Measurements from ENCODE around the gene LRMDA.

LRMDA gene

GRCh38 chr10:76306856-76307255, 875.4 kb downstream of the LRMDA start:
- DNase-seq (ENCODE audit: low read depth): no peak

- no peak for DNase-seq (ENCODE audit: low read depth)
These were observed 877.6 kb downstream of the LRMDA start for GRCh38 chr10:76309070-76309469.

- DNase-seq (ENCODE audit: low read depth): no peak
These were observed 878.5 kb downstream of the LRMDA start for GRCh38 chr10:76309741-76310587.

- DNase-seq (ENCODE audit: low read depth): no peak
These were observed 879.2 kb downstream of the LRMDA start for GRCh38 chr10:76310588-76311080.

GRCh38 chr10:76311752-76312636, 880.6 kb downstream of the LRMDA start:
- DNase-seq (ENCODE audit: low read depth): no peak

- no peak for DNase-seq (ENCODE audit: low read depth)
These were observed 883.8 kb downstream of the LRMDA start for GRCh38 chr10:76315240-76315639.

- no peak for DNase-seq (ENCODE audit: low read depth)
These were observed 884.8 kb downstream of the LRMDA start for GRCh38 chr10:76316234-76316633.

- no peak for DNase-seq (ENCODE audit: low read depth)
These were observed 885.7 kb downstream of the LRMDA start for GRCh38 chr10:76317078-76317477.

GRCh38 chr10:76318211-76318610, 886.8 kb downstream of the LRMDA start:
- no peak for DNase-seq (ENCODE audit: low read depth)

GRCh38 chr10:76319661-76320060, 888.2 kb downstream of the LRMDA start:
- no peak for DNase-seq (ENCODE audit: low read depth)

- DNase-seq (ENCODE audit: low read depth): no peak
These were observed 892.9 kb downstream of the LRMDA start for GRCh38 chr10:76324283-76324682.

- no peak for DNase-seq (ENCODE audit: low read depth)
These were observed 896.0 kb downstream of the LRMDA start for GRCh38 chr10:76327441-76327840.

GRCh38 chr10:76328348-76328747, 896.9 kb downstream of the LRMDA start:
- no peak for DNase-seq (ENCODE audit: low read depth)

- DNase-seq (ENCODE audit: low read depth): no peak
These were observed 898.6 kb downstream of the LRMDA start for GRCh38 chr10:76329891-76330575.

GRCh38 chr10:76331742-76332141, 900.3 kb downstream of the LRMDA start:
- no peak for DNase-seq (ENCODE audit: low read depth)

- DNase-seq (ENCODE audit: low read depth): no peak
These were observed 901.9 kb downstream of the LRMDA start for GRCh38 chr10:76333326-76333725.

- no peak for DNase-seq (ENCODE audit: low read depth)
These were observed 902.4 kb downstream of the LRMDA start for GRCh38 chr10:76333796-76334195.

- no peak for DNase-seq (ENCODE audit: low read depth)
These were observed 902.8 kb downstream of the LRMDA start for GRCh38 chr10:76334255-76334654.

GRCh38 chr10:76336213-76336963, 905.0 kb downstream of the LRMDA start:
- no peak for DNase-seq (ENCODE audit: low read depth)

GRCh38 chr10:76337641-76338040, 906.2 kb downstream of the LRMDA start:
- no peak for DNase-seq (ENCODE audit: low read depth)

- no peak for DNase-seq (ENCODE audit: low read depth)
These were observed 906.8 kb downstream of the LRMDA start for GRCh38 chr10:76338187-76338586.

GRCh38 chr10:76341740-76342139, 910.3 kb downstream of the LRMDA start:
- DNase-seq (ENCODE audit: low read depth): no peak
